Measurements from ENCODE around the gene TPST2.

GRCh38 chr22:26581026-26581425 lies 8.9 kb downstream of the TPST2 start:
- no peak for TF ChIP-seq CTCF (IDR thresholded peaks at IDR 0.05; ENCODE audit: extremely low read depth in 1 of 2, insufficient read depth in 1 of 2, low read depth in 1 of 2, low read length in 2 of 2)
- TF ChIP-seq POLR2A (IDR thresholded peaks at IDR 0.05; ENCODE audit: low read depth, low read length) = no peak
- TF ChIP-seq EZH2 (IDR thresholded peaks at IDR 0.05; ENCODE audit: borderline replicate concordance, low read depth, low read length, severe bottlenecking) = no peak
